Measurements from ENCODE around the gene TP53I13. TPM values are rescaled to one million over a fixed set of nuclear protein-coding genes. Genes with fewer than 3 reads are reported as not detected.
A peak's percentile ranks its signal among the peaks of the same experiment; 100 is the strongest.

TP53I13 gene
- total RNA-seq, 2 donors from 2014 or later: 48.8 to 67.0 TPM

GRCh38 chr17:29621751-29622194 lies 53.3 kb downstream of the TP53I13 start:
- no peaks in the 10 kb centered on the region for H3K36me3 ChIP-seq
- DNase-seq (ENCODE audit: low spot score): no peak
- no peak for TF ChIP-seq CTCF (IDR thresholded peaks at IDR 0.05)
- peak overlapping the region; percentile 82 to 86 for H3K27ac ChIP-seq
- H3K4me3 ChIP-seq: peak overlapping the region; percentile 57 to 69
- peaks cover 0 to 65% of the 10 kb centered on the region in 2 donors for H3K4me1 ChIP-seq
- no peaks in the 10 kb centered on the region for H3K9me3 ChIP-seq
- H3K27me3 ChIP-seq: no peaks in the 10 kb centered on the region

Other genes starting within 250 kb of the TP53I13 start
- gene TAOK1, start 178.3 kb upstream of the TP53I13 start, total RNA-seq: 10 to 100 TPM; 42.9 to 45.1 TPM
- gene ABHD15, start 1.7 kb upstream of the TP53I13 start, total RNA-seq: 1 to 10 TPM; 9.0 to 9.5 TPM
- gene GIT1, start 20.9 kb downstream of the TP53I13 start, total RNA-seq: 10 to 100 TPM; 26.7 to 48.1 TPM
- 1 to 10 TPM; 6.6 to 8.3 TPM for gene ANKRD13B, start 24.4 kb downstream of the TP53I13 start, total RNA-seq
- gene CORO6, start 54.2 kb downstream of the TP53I13 start, total RNA-seq: 10 to 100 TPM; 65.0 to 87.6 TPM

All from right atrium auricular region (tissue), 2 donors.